NT2/D1 (cell line): ENCODE measurements around the gene BAD.

ENCODE experiments used
- YY1 ChIP-seq: IDR thresholded peaks from 2 replicates; pipeline ENCODE4 v1.6.1; 2011; ENCODE audit not compliant: insufficient read length, insufficient read depth
- ZNF274 ChIP-seq: IDR thresholded peaks from 2 replicates; pipeline ENCODE4 v1.6.1; 2011; ENCODE audit warnings: mild to moderate bottlenecking, low read depth, low read length

DNA sequence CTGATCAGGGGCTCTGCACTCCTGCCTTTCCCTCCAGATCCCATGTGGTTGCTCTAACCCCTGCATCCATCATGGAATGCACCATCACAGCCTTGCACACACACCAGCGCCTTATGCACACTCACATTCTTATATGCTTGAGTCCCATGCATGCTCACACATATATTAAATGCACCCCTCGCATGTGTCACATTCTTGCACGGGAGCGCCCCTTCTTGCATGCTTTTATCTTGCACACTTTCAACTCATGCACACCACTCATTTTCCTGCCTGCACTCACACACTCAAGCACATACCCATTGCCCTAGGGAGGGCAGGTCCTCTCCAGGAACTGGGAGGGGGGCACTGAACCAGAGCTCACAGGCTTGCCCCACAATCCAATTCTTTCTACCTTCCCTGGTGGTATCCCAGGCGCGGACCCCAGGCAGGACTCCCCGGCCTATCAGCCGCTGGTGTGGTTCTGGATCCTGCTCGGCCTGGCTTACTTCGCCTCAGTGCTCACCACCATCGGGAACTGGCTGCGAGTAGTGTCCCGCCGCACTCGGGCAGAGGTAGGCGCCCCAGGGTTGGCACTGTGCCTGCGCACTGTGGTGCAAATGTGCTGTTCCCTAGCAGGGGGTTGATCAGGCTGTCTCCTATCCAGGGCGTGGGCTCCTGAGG lies 13.4 kb upstream of the BAD start:
- TF ChIP-seq YY1 (no peak), ZNF274 (no peak)
